HepG2 (cell line): ENCODE data around the gene MCF2L. TPM values are rescaled to one million over a fixed set of nuclear protein-coding genes. Genes with fewer than 3 reads are reported as not detected.

Source experiments
- GATA4 ChIP-seq: sonication (generic); IDR thresholded peaks from 2 replicates; pipeline ENCODE4 v1.6.1; 2016; ENCODE audit warnings: antibody characterized with exemption, low read depth, borderline replicate concordance
- GATAD2A ChIP-seq: IDR thresholded peaks from 2 replicates; pipeline ENCODE4 v1.6.1; 2016
- HDAC2 ChIP-seq: sonication (generic); formaldehyde crosslinking; IDR thresholded peaks from 2 replicates; pipeline ENCODE4 v1.4.0; 2020; ENCODE audit warnings: missing genetic modification reagents
- HNF1B ChIP-seq: sonication (generic); formaldehyde crosslinking; IDR thresholded peaks from 2 replicates; pipeline ENCODE4 v1.5.1; 2020; ENCODE audit warnings: mild to moderate bottlenecking, moderate library complexity, missing genetic modification reagents
- NFKB2 ChIP-seq: sonication (generic); formaldehyde crosslinking; IDR thresholded peaks from 2 replicates; pipeline ENCODE4 v1.4.0; 2020; ENCODE audit warnings: missing genetic modification reagents, borderline replicate concordance
- PHF20 ChIP-seq: sonication (generic); formaldehyde crosslinking; IDR thresholded peaks from 2 replicates; pipeline ENCODE4 v1.5.0; 2020; ENCODE audit warnings: mild to moderate bottlenecking, missing genetic modification reagents
- PHF8 ChIP-seq: sonication (generic); formaldehyde crosslinking; IDR thresholded peaks from 2 replicates; pipeline ENCODE4 v1.5.0; 2020; ENCODE audit warnings: missing genetic modification reagents
- PRDM10 ChIP-seq: sonication (generic); formaldehyde crosslinking; IDR thresholded peaks from 2 replicates; pipeline ENCODE4 v1.4.0; 2020; ENCODE audit warnings: low read depth, missing genetic modification reagents
- TIGD3 ChIP-seq: sonication (generic); formaldehyde crosslinking; IDR thresholded peaks from 2 replicates; pipeline ENCODE4 v1.5.1; 2020; ENCODE audit warnings: mild to moderate bottlenecking, missing genetic modification reagents, borderline replicate concordance
- ZBTB33 ChIP-seq: sonication (generic); formaldehyde crosslinking; IDR thresholded peaks from 2 replicates; pipeline ENCODE4 v1.4.0; 2020; ENCODE audit warnings: missing genetic modification reagents
- ZFP82 ChIP-seq: sonication (generic); formaldehyde crosslinking; IDR thresholded peaks from 2 replicates; pipeline ENCODE4 v1.5.1; 2020; ENCODE audit warnings: mild to moderate bottlenecking, missing genetic modification reagents, borderline replicate concordance
- ZNF121 ChIP-seq: sonication (generic); formaldehyde crosslinking; IDR thresholded peaks from 2 replicates; pipeline ENCODE4 v1.5.0; 2020; ENCODE audit warnings: mild to moderate bottlenecking, missing genetic modification reagents
- ZNF230 ChIP-seq: sonication (generic); formaldehyde crosslinking; IDR thresholded peaks from 2 replicates; pipeline ENCODE4 v1.4.0; 2020; ENCODE audit warnings: mild to moderate bottlenecking, missing genetic modification reagents
- ZNF567 ChIP-seq: sonication (generic); formaldehyde crosslinking; IDR thresholded peaks from 2 replicates; pipeline ENCODE4 v1.8.1; 2023; ENCODE audit warnings: mild to moderate bottlenecking, missing genetic modification reagents, borderline replicate concordance
- ZNF574 ChIP-seq: sonication (generic); formaldehyde crosslinking; IDR thresholded peaks from 2 replicates; pipeline ENCODE4 v1.4.0; 2020; ENCODE audit warnings: missing genetic modification reagents
- ZSCAN20 ChIP-seq: sonication (generic); formaldehyde crosslinking; IDR thresholded peaks from 2 replicates; pipeline ENCODE4 v1.4.0; 2020; ENCODE audit warnings: missing genetic modification reagents, mild to moderate bottlenecking, borderline replicate concordance
- polyA plus RNA-seq, 8 experiments: library from polyadenylated mRNA; depleted of rRNA in 3 of 8; stranded (reverse) in 7 of 8; unstranded in 1 of 8; fragments of >200 nt; fragmentation: Illumina TruSeq in 4 of 8; extraction: Trizol in 4 of 8; gene quantifications; 2 replicates each; pipeline versions ENCODE4 v1.2.1 to v1.2.3, GENCODE V29; 2011 to 2016; ENCODE audit warnings: low read depth in 4 of 8, missing spikeins in 1 of 8, mixed read lengths in 1 of 8; ENCODE audit not compliant: insufficient read depth in 1 of 8
- total RNA-seq, 5 experiments: library from RNA; depleted of rRNA; stranded (reverse); fragments of >200 nt; fragmentation: Illumina TruSeq; extraction: Trizol; gene quantifications; 2 replicates each; pipeline ENCODE4 v1.2.3, GENCODE V29; 2016; ENCODE audit warnings: low read depth in 1 of 5

The MCF2L gene
- total and polyA plus RNA-seq, 2 of the 13 experiments (the other 11 are each of a cell fraction or from before 2014, with no cell fraction given) = 19.4 to 28.4 TPM

- TF ChIP-seq ZSCAN20 (CRISPR knock-in tag) (no peak), HDAC2 (CRISPR knock-in tag) (no peak), ZNF567 (CRISPR knock-in tag) (0 out of 2 replicates have a peak, but pooled peaks have one; percentile 9), TIGD3 (CRISPR knock-in tag) (0 out of 2 replicates have a peak, but pooled peaks have one; percentile 21), PRDM10 (CRISPR knock-in tag) (peak; percentile 89), ZNF121 (CRISPR knock-in tag) (0 out of 2 replicates have a peak, but pooled peaks have one; percentile 18), ZBTB33 (CRISPR knock-in tag) (no peak; the same call in 1 of the 2 replicates), GATA4 (no peak), ZNF574 (peak; percentile 15; the same call in 1 of the 2 replicates), GATAD2A (CRISPR knock-in tag) (peak; percentile 48), NFKB2 (CRISPR knock-in tag) (peak; percentile 31; the same call in 1 of the 2 replicates), PHF20 (CRISPR knock-in tag) (peak; percentile 58; the same call in 1 of the 2 replicates), HNF1B (CRISPR knock-in tag) (no peak; the same call in 1 of the 2 replicates), ZNF230 (CRISPR knock-in tag) (peak; percentile 84), PHF8 (CRISPR knock-in tag) (peak; percentile 48), ZFP82 (no peak)
These were observed 16.2 kb downstream of the MCF2L start (continued) for GRCh38 chr13:112984954-112985802.
